ENCODE results near the gene TTC28.

DNA sequence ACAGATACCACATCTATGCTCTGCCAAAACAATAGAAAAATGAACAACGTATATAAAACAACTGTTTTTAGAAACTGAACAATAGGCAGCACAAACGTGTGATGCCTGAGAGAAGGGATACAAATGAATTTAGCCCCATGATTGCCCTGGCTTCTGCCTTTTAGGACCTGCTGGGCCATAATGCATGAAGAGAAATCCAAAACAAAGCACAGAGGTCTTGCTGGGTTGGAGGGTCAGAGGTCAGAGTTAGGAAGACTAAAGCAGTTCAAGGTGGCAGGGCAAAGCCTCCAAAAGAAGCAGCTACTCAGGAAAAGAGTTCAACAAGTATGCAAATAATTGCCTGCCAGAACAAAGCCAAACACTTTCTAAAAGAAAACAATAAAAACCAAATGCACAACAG, 138.5 kb downstream of the TTC28 start:
- no peak for TF ChIP-seq RAD21 (conservative IDR thresholded peaks at IDR 0.05)
- no peak for TF ChIP-seq CTCF (IDR thresholded peaks at IDR 0.05; ENCODE audit: poor library complexity, severe bottlenecking)
- no peak for TF ChIP-seq MXI1 (conservative IDR thresholded peaks at IDR 0.05; ENCODE audit: poor library complexity, severe bottlenecking)
- no peak for TF ChIP-seq TAF1 (IDR thresholded peaks at IDR 0.05; ENCODE audit: low read depth)
- TF ChIP-seq EZH2 (IDR thresholded peaks at IDR 0.05; ENCODE audit: borderline replicate concordance, insufficient read depth, low read length, poor library complexity, severe bottlenecking): no peak
- no peak for TF ChIP-seq POLR2AphosphoS5 (IDR thresholded peaks at IDR 0.05)
- TF ChIP-seq REST (IDR thresholded peaks at IDR 0.05; ENCODE audit: borderline replicate concordance): no peak
- TF ChIP-seq EP300 (conservative IDR thresholded peaks at IDR 0.05; ENCODE audit: poor library complexity, severe bottlenecking): no peak

Measured in neural cell (in vitro differentiated cells).